ENCODE measurements around the gene HDAC4.

The HDAC4 gene

GRCh38 chr2:239160226-239161143 is 240.3 kb downstream of the HDAC4 start:
- no peak for DNase-seq

- DNase-seq = no peak
These were observed 241.3 kb downstream of the HDAC4 start for GRCh38 chr2:239159476-239159911.

- no peak for DNase-seq
These were observed 242.0 kb downstream of the HDAC4 start for GRCh38 chr2:239158641-239159475.

- peak in 1 of 2 experiments; percentile 17 for DNase-seq
These were observed 243.0 kb downstream of the HDAC4 start for GRCh38 chr2:239157771-239158170.

- DNase-seq = peak in 1 of 2 experiments; percentile 13
These were observed 243.6 kb downstream of the HDAC4 start for GRCh38 chr2:239157269-239157668.

- no peak for DNase-seq
These were observed 244.1 kb downstream of the HDAC4 start for GRCh38 chr2:239156516-239157265.

GRCh38 chr2:239155806-239156480 is 244.9 kb downstream of the HDAC4 start:
- DNase-seq = no peak

- no peak for DNase-seq
These were observed 245.6 kb downstream of the HDAC4 start for GRCh38 chr2:239154971-239155805.

- DNase-seq = no peak
These were observed 246.8 kb downstream of the HDAC4 start for GRCh38 chr2:239153806-239154591.

- DNase-seq = no peak
These were observed 247.9 kb downstream of the HDAC4 start for GRCh38 chr2:239152916-239153305.

- DNase-seq = no peak
These were observed 248.4 kb downstream of the HDAC4 start for GRCh38 chr2:239152239-239152915.

GRCh38 chr2:239151201-239152131 is 249.4 kb downstream of the HDAC4 start:
- no peak for DNase-seq

GRCh38 chr2:239150125-239151011 is 250.5 kb downstream of the HDAC4 start:
- DNase-seq = no peak

GRCh38 chr2:239149501-239149900 is 251.3 kb downstream of the HDAC4 start:
- DNase-seq = no peak

GRCh38 chr2:239148495-239149200 is 252.2 kb downstream of the HDAC4 start:
- DNase-seq = no peak

- DNase-seq = no peak
These were observed 253.4 kb downstream of the HDAC4 start for GRCh38 chr2:239147376-239147775.

- DNase-seq = no peak
These were observed 254.1 kb downstream of the HDAC4 start for GRCh38 chr2:239146741-239147181.

Data from NCI-H2081 (cell line).